GM19099 (cell line): ENCODE measurements around the gene PTPDC1.

ENCODE experiments used
- POLR2A ChIP-seq: IDR thresholded peaks from 3 replicates; pipeline ENCODE4 v1.6.1; 2011; ENCODE audit warnings: low read depth; ENCODE audit not compliant: insufficient read length; ENCODE audit errors: extremely low read depth

Gene PTPDC1

DNA sequence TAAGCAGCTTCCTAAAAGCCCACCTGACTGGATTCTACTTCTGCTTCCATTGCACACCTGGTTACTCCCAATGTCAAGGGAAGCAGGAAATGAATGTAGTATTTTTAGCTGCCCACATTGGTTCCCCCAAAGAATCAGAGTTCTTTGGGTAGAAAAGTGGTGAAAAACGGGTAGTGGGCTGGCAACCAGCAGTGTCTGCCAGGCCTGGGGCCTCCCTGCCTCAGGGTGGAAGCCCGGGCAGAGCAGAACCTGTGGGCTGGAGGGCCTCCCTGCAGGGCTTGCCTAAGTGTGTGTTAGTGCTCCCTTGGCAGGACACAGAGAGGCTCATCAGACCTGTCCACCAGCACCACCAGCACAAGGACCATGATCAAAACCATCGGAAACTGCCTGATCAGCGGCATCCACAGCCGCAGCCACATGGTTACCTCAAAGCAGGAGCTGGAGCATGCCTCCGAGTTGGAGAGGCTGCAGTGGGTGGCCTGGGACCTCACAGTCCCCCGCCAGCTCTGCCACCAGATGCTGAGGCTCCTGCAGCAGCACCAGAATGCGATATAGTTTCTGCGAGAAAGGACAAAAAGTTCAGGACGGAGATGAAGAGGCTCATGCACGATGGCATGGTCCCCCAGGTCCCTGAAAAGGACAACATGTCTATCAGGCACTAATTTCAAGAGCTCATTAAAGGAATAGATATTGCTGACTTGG lies 72.2 kb downstream of the PTPDC1 start:
- no peak for TF ChIP-seq POLR2A

DNA sequence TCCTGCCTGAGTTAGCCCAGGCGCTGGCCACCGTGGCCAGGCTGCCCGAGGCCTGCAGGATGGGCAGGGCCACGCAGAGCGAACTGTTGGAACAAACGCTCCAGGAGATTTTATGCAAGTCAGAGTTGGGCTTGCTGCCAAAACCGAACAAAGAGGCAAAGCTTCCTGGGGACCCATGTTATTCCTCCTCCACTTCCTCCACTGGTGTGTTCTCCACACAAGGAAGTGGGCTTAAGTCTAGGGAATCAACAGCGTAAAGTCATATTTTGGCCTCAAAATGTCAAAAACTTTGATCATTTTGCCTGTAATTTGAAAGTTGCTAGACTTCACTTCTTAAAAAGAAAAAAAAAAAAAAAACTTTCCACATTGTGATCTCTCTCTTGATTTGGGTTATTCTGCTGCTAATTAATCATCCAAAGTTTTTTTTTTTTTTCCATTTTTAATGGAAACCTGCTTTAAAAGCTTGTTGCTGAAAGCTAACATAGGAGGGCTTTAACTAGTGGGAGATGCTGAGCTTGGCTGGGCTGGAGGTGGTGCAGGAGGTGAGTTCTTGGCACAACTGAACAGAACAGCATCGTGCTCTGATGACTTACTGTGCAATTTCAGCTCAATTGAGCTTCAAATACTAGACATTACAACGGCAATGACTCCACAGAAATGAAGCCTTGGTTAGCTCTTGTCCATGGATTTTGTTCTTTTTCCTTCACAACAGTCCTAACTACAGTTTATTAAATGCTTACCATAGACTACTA lies 73.0 kb downstream of the PTPDC1 start:
- TF ChIP-seq POLR2A, result no peak
